GM19328 (cell line): ENCODE data around the gene TMEM107.
"Not testable (repeated sequence)": the region's sequence is repeated elsewhere in the genome, so short reads cannot be mapped to it uniquely, and the experiment has no call there.

Experiments
- ATAC-seq: cut with Tn5 transposase; IDR thresholded peaks from one replicate; pipeline ENCODE4 v1.9.1; 2021; ENCODE audit warnings: mild to moderate bottlenecking, moderate library complexity; ENCODE audit not compliant: unreplicated experiment

The TMEM107 gene

GRCh38 chr17:8176197-8176940 is at the start of gene TMEM107:
TSS of gene TMEM107 (minus strand) at chr17:8176380. CDS start at chr17:8176286, 94 bp downstream.
- ATAC-seq, result no peak

GRCh38 chr17:8224891-8225812 is 49.0 kb upstream of the TMEM107 start:
- ATAC-seq, result no peak

- ATAC-seq, result no peak
These were observed 47.4 kb upstream of the TMEM107 start for GRCh38 chr17:8223356-8224126.

GRCh38 chr17:8222630-8223355 is 46.6 kb upstream of the TMEM107 start:
- ATAC-seq, result peak; percentile 31

- peak; percentile 36 for ATAC-seq
These were observed 46.1 kb upstream of the TMEM107 start for GRCh38 chr17:8222380-8222629.

- ATAC-seq, result peak; percentile 39
These were observed 45.6 kb upstream of the TMEM107 start for GRCh38 chr17:8221663-8222379.

GRCh38 chr17:8220783-8221662 is 44.8 kb upstream of the TMEM107 start:
- ATAC-seq, result no peak

- not testable (repeated sequence) for ATAC-seq
These were observed 37.8 kb upstream of the TMEM107 start for GRCh38 chr17:8214000-8214399.

GRCh38 chr17:8212312-8213180 is 36.4 kb upstream of the TMEM107 start:
- ATAC-seq, result no peak

GRCh38 chr17:8210761-8211458 is 34.7 kb upstream of the TMEM107 start:
- ATAC-seq, result peak; percentile 14

- peak; percentile 83 for ATAC-seq
These were observed 34.0 kb upstream of the TMEM107 start, which contains the start of gene AURKB for GRCh38 chr17:8209907-8210760. TSS of gene AURKB (minus strand) at chr17:8210575. CDS start at chr17:8210224, 351 bp downstream.

- ATAC-seq, result no peak
These were observed 30.4 kb upstream of the TMEM107 start for GRCh38 chr17:8206536-8206935.

- ATAC-seq, result no peak
These were observed 28.8 kb upstream of the TMEM107 start for GRCh38 chr17:8204761-8205555.

GRCh38 chr17:8192070-8192815 is 16.1 kb upstream of the TMEM107 start:
- ATAC-seq, result no peak

- ATAC-seq, result no peak
These were observed 14.3 kb upstream of the TMEM107 start for GRCh38 chr17:8190506-8190905.
